K562 (cell line): ENCODE measurements around the gene ABCC1. TPM values are rescaled to one million over a fixed set of nuclear protein-coding genes. Genes with fewer than 3 reads are reported as not detected.
A peak's percentile ranks its signal among the peaks of the same experiment; 100 is the strongest.

Experiments
- ATAC-seq: fragments of 200-7000 bp; cut with Tn5 transposase; 3 replicates; pipeline ENCODE4 v1.9.1; 2020; ENCODE audit warnings: moderate library complexity
- BruUV-seq: library from RNA; stranded (reverse); fragments of 400-500 nt; replicated peaks from 2 replicates; lab custom pipeline; 2021; lab: Mats Ljungman, UMichigan
- CTCF ChIA-PET: fragments of 300-600 bp; formaldehyde crosslinking; extraction: SDS; loops from one replicate; lab custom pipeline; 2021; ENCODE audit warnings: low intra/inter-chr PET ratio; lab: Yijun Ruan, JAX
- POLR2A ChIA-PET: fragments of 300-600, 350-650 bp; sonication (Branson Sonifier 250); formaldehyde crosslinking; extraction: SDS; loops from one replicate; lab custom pipeline; 2021; ENCODE audit warnings: antibody characterized with exemption, inconsistent platforms; lab: Yijun Ruan, JAX
- DNase-seq, 4 experiments: peaks; one replicate each; pipeline versions ENCODE4 v3.0.0 to v3.0.0-alpha.2; 2011 to 2018; ENCODE audit warnings: low spot score in 3 of 4, mixed read lengths in 3 of 4; ENCODE audit errors: extremely low read depth in 1 of 4
- FAIRE-seq: peaks from 2 replicates; lab custom pipeline; 2011; peaks lifted over from hg19 to GRCh38; lab: Jason Lieb, UNC
- H2AFZ ChIP-seq: 2 replicates; pipeline ENCODE4 v1.6.0; 2011; ENCODE audit warnings: low read depth, low read length, control low read depth, inconsistent platforms
- H3K27ac ChIP-seq: fragments of 200-600 bp; 3 replicates; pipeline ENCODE4 v1.8.0; 2011; ENCODE audit warnings: low read depth, mild to moderate bottlenecking, control low read depth, inconsistent platforms, low read length, moderate library complexity, mixed read lengths; ENCODE audit errors: extremely low read depth
- H3K27me3 ChIP-seq, 2 experiments: fragments of 300-600 bp in 1 of 2; 2 replicates in 1 of 2; 3 replicates in 1 of 2; pipeline versions ENCODE4 v1.6.0 to v1.8.0; 2011; ENCODE audit warnings: inconsistent platforms in 2 of 2, low read length in 2 of 2, mild to moderate bottlenecking in 1 of 2, mixed read lengths in 1 of 2, moderate library complexity in 1 of 2; ENCODE audit not compliant: control insufficient read depth in 2 of 2, insufficient read depth in 2 of 2
- H3K36me3 ChIP-seq: fragments of 300-600 bp; 3 replicates; pipeline ENCODE4 v1.8.0; 2011; ENCODE audit warnings: mild to moderate bottlenecking, low read length, inconsistent platforms; ENCODE audit not compliant: control insufficient read depth, insufficient read depth
- H3K4me1 ChIP-seq, 2 experiments: fragments of 200-600 bp in 1 of 2; replicated peaks in 1 of 2; 2 replicates in 1 of 2; 3 replicates in 1 of 2; pipeline versions ENCODE4 v1.5.1 to v1.8.0; 2011; ENCODE audit warnings: inconsistent platforms in 2 of 2, low read length in 2 of 2, mild to moderate bottlenecking in 1 of 2, mixed read lengths in 1 of 2, moderate library complexity in 1 of 2; ENCODE audit not compliant: control insufficient read depth in 2 of 2, insufficient read depth in 2 of 2
- H3K4me2 ChIP-seq: 2 replicates; pipeline ENCODE4 v1.6.1; 2011; ENCODE audit warnings: low read length, control low read depth, inconsistent platforms, mixed read lengths; ENCODE audit not compliant: insufficient read depth
- H3K4me3 ChIP-seq: fragments of 200-600 bp; sonication (generic), shearing (Covaris generic); 2 replicates; pipeline ENCODE4 v1.5.1; 2016; ENCODE audit warnings: control low read depth, inconsistent platforms
- H3K79me2 ChIP-seq: fragments of 200-600 bp; 3 replicates; pipeline ENCODE4 v1.8.0; 2011; ENCODE audit warnings: low read length, inconsistent platforms; ENCODE audit not compliant: control insufficient read depth, insufficient read depth
- H3K9ac ChIP-seq, 2 experiments: 2 replicates each; pipeline versions ENCODE4 v1.6.0 to v1.6.1; 2011; ENCODE audit warnings: low read depth in 2 of 2, low read length in 2 of 2, control low read depth in 1 of 2, inconsistent platforms in 1 of 2, mild to moderate bottlenecking in 1 of 2, mixed read lengths in 1 of 2; ENCODE audit not compliant: insufficient read depth in 1 of 2
- H3K9me1 ChIP-seq: one replicate; pipeline ENCODE4 v1.6.0; 2011; ENCODE audit warnings: inconsistent platforms, mild to moderate bottlenecking, low read length, moderate library complexity; ENCODE audit not compliant: control insufficient read depth, insufficient read depth
- H3K9me3 ChIP-seq: replicated peaks from 2 replicates; pipeline ENCODE4 v1.5.1; 2011; ENCODE audit warnings: low read depth, low read length, inconsistent platforms; ENCODE audit not compliant: control insufficient read depth, insufficient read depth
- H4K20me1 ChIP-seq: replicated peaks from 2 replicates; pipeline ENCODE4 v1.6.1; 2011; ENCODE audit warnings: low read length, inconsistent platforms, mixed read lengths; ENCODE audit not compliant: control insufficient read depth, insufficient read depth
- ATF4 ChIP-seq: fragments of 450-650 bp; formaldehyde crosslinking; IDR thresholded peaks from 2 replicates; pipeline ENCODE4 v1.4.0; 2022; ENCODE audit warnings: mild to moderate bottlenecking, moderate library complexity
- GABPB1 ChIP-seq: sonication (generic); formaldehyde crosslinking; IDR thresholded peaks from 2 replicates; pipeline ENCODE4 v1.8.0; 2022; ENCODE audit warnings: mild to moderate bottlenecking, missing genetic modification reagents
- NFIC ChIP-seq: fragments of 450-650 bp; IDR thresholded peaks from 2 replicates; pipeline ENCODE4 v1.6.1; 2017; ENCODE audit warnings: mild to moderate bottlenecking, inconsistent platforms
- NFYB ChIP-seq: IDR thresholded peaks from 2 replicates; pipeline ENCODE4 v1.6.1; 2011; ENCODE audit warnings: mild to moderate bottlenecking, moderate library complexity; ENCODE audit not compliant: insufficient read length; ENCODE audit errors: extremely low read depth
- RAD21 ChIP-seq, 2 experiments: fragments of 250-450 bp in 1 of 2; fragments of 450-650 bp in 1 of 2; sonication (Bioruptor Pico) in 1 of 2; formaldehyde crosslinking in 1 of 2; IDR thresholded peaks in 1 of 2; conservative IDR thresholded peaks in 1 of 2; 2 replicates each; pipeline versions ENCODE4 v1.4.0 to v1.8.0; 2020 to 2022; ENCODE audit warnings: mild to moderate bottlenecking in 2 of 2, moderate library complexity in 1 of 2
- TEAD1 ChIP-seq, 2 experiments: fragments of 450-650 bp in 1 of 2; sonication (generic) in 1 of 2; formaldehyde crosslinking; IDR thresholded peaks; 2 replicates each; pipeline versions ENCODE4 v1.4.0 to v1.8.0; 2020 to 2022; ENCODE audit warnings: mild to moderate bottlenecking in 2 of 2, missing genetic modification reagents in 1 of 2
- ZNF699 ChIP-seq: fragments of 250-450 bp; sonication (Bioruptor Pico); IDR thresholded peaks from 2 replicates; pipeline ENCODE4 v1.8.0; 2021; ENCODE audit warnings: mild to moderate bottlenecking, moderate library complexity; ENCODE audit not compliant: insufficient replicate concordance
- WGBS: fragments of 100-300 bp; shearing (Covaris generic); methylation state at CpG from one replicate; pipeline ENCODE4 v1.1.6; 2016; ENCODE audit warnings: low coverage, mixed read lengths; ENCODE audit not compliant: insufficient coverage; ENCODE audit errors: missing lambda C conversion rate; 5-methylcytosine and 5-hydroxymethylcytosine counted together
- in situ Hi-C: fragments of 300-500 bp; cut with MboI; formaldehyde crosslinking; loops from 4 replicates; pipeline ENCODE4 v1.15.0; 2018; ENCODE audit warnings: inconsistent platforms, mixed read lengths
- intact Hi-C: fragments of 100-400 bp; cut with micrococcal nuclease; formaldehyde crosslinking; loops from 2 replicates; pipeline ENCODE4 v1.14.2; 2022
- polyA plus RNA-seq, 8 experiments: library from polyadenylated mRNA; depleted of rRNA in 4 of 8; stranded (reverse) in 5 of 8; unstranded in 3 of 8; fragments of >200 nt; fragmentation: Nextera tagmentation in 2 of 8; fragmentation: Illumina TruSeq in 1 of 8; extraction: Ambion mirVana in 2 of 8; extraction: Trizol in 1 of 8; gene quantifications; 2 replicates each; pipeline versions ENCODE4 v1.2.1 to v1.2.3, GENCODE V29; 2011 to 2014; ENCODE audit warnings: inconsistent platforms in 1 of 8, missing spikeins in 1 of 8
- total RNA-seq, 7 experiments: library from RNA; depleted of rRNA in 6 of 7; stranded (reverse); fragments of >200 nt in 6 of 7; fragmentation: Illumina TruSeq in 2 of 7; extraction: Trizol in 2 of 7; gene quantifications; 2 replicates each; pipeline versions ENCODE4 v1.2.1 to v1.2.3, GENCODE V29; 2011 to 2021; ENCODE audit warnings: low replicate concordance in 1 of 7
- TF ChIP-seq, protein P1 (sequence below): fragments of 200-800 bp; sonication (Bioruptor generic); IDR thresholded peaks from 2 replicates; pipeline ENCODE4 v1.6.1; 2017; ENCODE audit warnings: missing genetic modification characterization, missing compliant biosample characterization
- TF ChIP-seq, protein P2 (sequence below): sonication (generic); formaldehyde crosslinking; IDR thresholded peaks from 2 replicates; pipeline ENCODE4 v1.8.1; 2023; ENCODE audit warnings: mild to moderate bottlenecking, missing genetic modification reagents
- TF ChIP-seq, protein P3 (sequence below), 3 experiments: fragments of 200-800 bp in 1 of 3; sonication (Bioruptor generic) in 1 of 3; sonication (generic) in 1 of 3; formaldehyde crosslinking in 1 of 3; IDR thresholded peaks; 2 replicates each; pipeline versions ENCODE4 v1.6.1 to v1.8.0; 2016 to 2022; ENCODE audit warnings: mild to moderate bottlenecking in 2 of 3, missing compliant biosample characterization in 2 of 3, missing genetic modification characterization in 2 of 3, missing genetic modification reagents in 1 of 3

Gene ABCC1
- total and polyA plus RNA-seq, 9 of the 15 experiments (the other 6 are each of a cell fraction or from before 2014, with no cell fraction given), result 3.9 to 41.6 (median 10.0) TPM

DNA sequence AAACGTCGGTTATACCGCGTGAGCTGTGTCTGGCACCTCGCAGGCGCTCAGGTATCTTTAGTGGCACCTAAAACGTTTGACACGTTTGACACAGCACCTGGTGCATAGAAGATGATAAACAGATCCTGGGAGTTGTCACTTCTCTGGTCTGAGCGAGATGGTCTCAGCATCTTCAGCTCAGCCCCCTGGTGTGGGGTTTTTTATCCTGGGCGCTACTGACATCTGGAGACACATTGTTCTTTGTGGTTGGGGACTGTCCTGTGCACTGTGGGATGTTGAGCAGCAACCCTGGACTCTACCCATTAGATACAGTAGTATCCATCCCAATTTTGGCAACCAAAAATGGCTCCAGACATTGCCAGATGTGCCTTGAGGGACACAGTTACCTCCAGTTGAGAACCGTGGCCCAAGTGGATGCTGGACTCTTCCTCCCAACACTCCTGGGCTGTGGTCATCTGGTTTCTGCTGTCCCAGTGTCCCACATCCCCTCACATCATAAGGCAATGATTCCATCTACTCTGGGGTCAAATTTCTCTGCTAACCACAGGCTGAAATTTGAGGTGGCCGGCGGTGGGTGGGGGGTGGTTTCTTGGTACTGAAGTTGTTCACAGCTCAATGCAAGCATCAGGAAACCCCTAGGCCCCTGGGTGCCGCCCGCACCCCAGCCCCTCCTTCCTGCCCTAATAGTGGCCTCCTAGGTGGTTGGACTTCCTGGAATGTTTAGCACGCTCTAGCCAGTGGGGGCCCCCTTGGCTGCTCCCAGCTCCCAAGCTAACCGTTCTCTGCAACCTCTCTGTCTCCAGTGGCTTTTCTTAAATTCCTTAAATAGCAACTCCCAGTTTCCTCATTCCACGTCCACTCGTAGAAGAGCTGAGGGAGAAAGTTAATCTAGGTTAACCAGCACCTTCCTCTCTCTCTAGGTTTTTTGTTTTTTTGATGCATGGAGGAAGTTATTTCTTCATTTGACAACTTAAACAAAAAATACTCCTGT lies 124.8 kb downstream of the ABCC1 start:
- H4K20me1 ChIP-seq, result no peaks in the 10 kb centered on the region
- peak in 1 of 4 experiments; percentile 33 for DNase-seq
- peak; percentile 42 for FAIRE-seq
- H3K4me3 ChIP-seq, result no peak overlapping the region
- BruUV-seq, result no TSS peak
- no peaks in the 10 kb centered on the region for H3K27me3 ChIP-seq
- peaks cover 68% of the 10 kb centered on the region; the same call in 2 of the 3 replicates for H3K36me3 ChIP-seq
- no peaks in the 10 kb centered on the region for H3K79me2 ChIP-seq
- H3K27ac ChIP-seq, result peak overlapping the region; percentile 9; the same call in 1 of the 3 replicates
- 64% methylated on average over 19 of the region's 19 CpGs for WGBS
- in situ Hi-C loops, result no loop called here
- H3K9me3 ChIP-seq, result no peaks in the 10 kb centered on the region
- ATAC-seq, result peak; percentile 75
- H3K4me1 ChIP-seq, result peaks cover 0 to 7% of the 10 kb centered on the region in 2 experiments; a peak in 2 of 5 replicates
- no peak overlapping the region for H2AFZ ChIP-seq
- H3K4me2 ChIP-seq, result no peak overlapping the region
- peak overlapping the region in 1 of 2 experiments; percentile 61; a peak in 1 of 4 replicates for H3K9ac ChIP-seq
- TF ChIP-seq RAD21 (CRISPR knock-in tag; conservative IDR thresholded peaks at IDR 0.05 in 1 of 2, IDR thresholded peaks at IDR 0.05 in 1 of 2) (0 out of 4 replicates have a peak, but pooled peaks of 1 of the 2 experiments have one; percentile 4), ZNF699 (CRISPR knock-in tag) (no peak), GABPB1 (CRISPR knock-in tag) (0 out of 2 replicates have a peak, but pooled peaks have one; percentile 18), NFYB (no peak), ATF4 (CRISPR knock-in tag) (no peak), TEAD1 (CRISPR knock-in tag; IDR thresholded peaks at IDR 0.05) (peak in 1 of 2 experiments; percentile 50; a peak in 1 of 4 replicates), NFIC (no peak)
- TF ChIP-seq, protein P1, sequence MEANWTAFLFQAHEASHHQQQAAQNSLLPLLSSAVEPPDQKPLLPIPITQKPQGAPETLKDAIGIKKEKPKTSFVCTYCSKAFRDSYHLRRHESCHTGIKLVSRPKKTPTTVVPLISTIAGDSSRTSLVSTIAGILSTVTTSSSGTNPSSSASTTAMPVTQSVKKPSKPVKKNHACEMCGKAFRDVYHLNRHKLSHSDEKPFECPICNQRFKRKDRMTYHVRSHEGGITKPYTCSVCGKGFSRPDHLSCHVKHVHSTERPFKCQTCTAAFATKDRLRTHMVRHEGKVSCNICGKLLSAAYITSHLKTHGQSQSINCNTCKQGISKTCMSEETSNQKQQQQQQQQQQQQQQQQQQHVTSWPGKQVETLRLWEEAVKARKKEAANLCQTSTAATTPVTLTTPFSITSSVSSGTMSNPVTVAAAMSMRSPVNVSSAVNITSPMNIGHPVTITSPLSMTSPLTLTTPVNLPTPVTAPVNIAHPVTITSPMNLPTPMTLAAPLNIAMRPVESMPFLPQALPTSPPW (CRISPR knock-in tag), result peak; percentile 27; the same call in 1 of the 2 replicates
- TF ChIP-seq, protein P2, sequence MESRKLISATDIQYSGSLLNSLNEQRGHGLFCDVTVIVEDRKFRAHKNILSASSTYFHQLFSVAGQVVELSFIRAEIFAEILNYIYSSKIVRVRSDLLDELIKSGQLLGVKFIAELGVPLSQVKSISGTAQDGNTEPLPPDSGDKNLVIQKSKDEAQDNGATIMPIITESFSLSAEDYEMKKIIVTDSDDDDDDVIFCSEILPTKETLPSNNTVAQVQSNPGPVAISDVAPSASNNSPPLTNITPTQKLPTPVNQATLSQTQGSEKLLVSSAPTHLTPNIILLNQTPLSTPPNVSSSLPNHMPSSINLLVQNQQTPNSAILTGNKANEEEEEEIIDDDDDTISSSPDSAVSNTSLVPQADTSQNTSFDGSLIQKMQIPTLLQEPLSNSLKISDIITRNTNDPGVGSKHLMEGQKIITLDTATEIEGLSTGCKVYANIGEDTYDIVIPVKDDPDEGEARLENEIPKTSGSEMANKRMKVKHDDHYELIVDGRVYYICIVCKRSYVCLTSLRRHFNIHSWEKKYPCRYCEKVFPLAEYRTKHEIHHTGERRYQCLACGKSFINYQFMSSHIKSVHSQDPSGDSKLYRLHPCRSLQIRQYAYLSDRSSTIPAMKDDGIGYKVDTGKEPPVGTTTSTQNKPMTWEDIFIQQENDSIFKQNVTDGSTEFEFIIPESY (CRISPR knock-in tag), result peak; percentile 59
- TF ChIP-seq, protein P3, sequence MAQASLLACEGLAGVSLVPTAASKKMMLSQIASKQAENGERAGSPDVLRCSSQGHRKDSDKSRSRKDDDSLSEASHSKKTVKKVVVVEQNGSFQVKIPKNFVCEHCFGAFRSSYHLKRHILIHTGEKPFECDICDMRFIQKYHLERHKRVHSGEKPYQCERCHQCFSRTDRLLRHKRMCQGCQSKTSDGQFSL (CRISPR knock-in tag; IDR thresholded peaks at IDR 0.05), result 0 out of 2 replicates have a peak, but pooled peaks have one; percentile 32
- TF ChIP-seq, protein P3 (tag; IDR thresholded peaks at IDR 0.05), result no peak
- TF ChIP-seq, all 486 proteins: peak for 6
- H3K9me1 ChIP-seq, result no peaks in the 10 kb centered on the region
- CTCF ChIA-PET, result no interaction called here
- intact Hi-C loops, result no loop called here
- POLR2A ChIA-PET, result interaction anchor here (0.9 kb wide), 1 partner anchor 21 kb away, joined by 3 read pairs; no protein-coding TSS in a partner anchor
